ENCODE measurements around the gene FDPS. TPM values are rescaled to one million over a fixed set of nuclear protein-coding genes. Genes with fewer than 3 reads are reported as not detected.

Gene FDPS
- 120 TPM for polyA plus RNA-seq (2013)

GRCh38 chr1:155308493-155309422 lies at the start of gene FDPS:
TSS of gene FDPS (plus strand) at chr1:155308866. CDS start at chr1:155309790, 924 bp downstream.
- peak within 1 kb of the TSS; percentile 83 to 97 (median 93) for H3K4me3 ChIP-seq (ENCODE audit: control insufficient read depth in 1 of 7, extremely low read depth in 1 of 7, insufficient read depth in 4 of 7, low read depth in 2 of 7, low read length in 6 of 7)
- peaks cover 4 to 39% (median 21%) of the 10 kb centered on the region in 4 experiments for H3K4me1 ChIP-seq (ENCODE audit: control extremely low read depth in 1 of 4, control insufficient read depth in 4 of 4, insufficient read depth in 4 of 4, low read length in 3 of 4)
- peak; percentile 99 to 100 (median 100) for DNase-seq
- H3K36me3 ChIP-seq (ENCODE audit: control insufficient read depth in 4 of 4, insufficient read depth in 4 of 4, low read length in 3 of 4): peaks cover 4 to 27% (median 13%) of the 10 kb centered on the region in 4 experiments
- no peaks in the 10 kb centered on the region for H3K9me3 ChIP-seq (ENCODE audit: control extremely low read depth in 1 of 5, control insufficient read depth in 4 of 5, insufficient read depth in 2 of 5, low read depth in 1 of 5, low read length in 4 of 5)
- under 1% methylated on average over 34 of the region's 51 CpGs for WGBS (ENCODE audit: insufficient coverage)
- ChIA-PET CTCF (interaction anchor here (0.5 to 4.4 kb wide), 15 partner anchors 8 to 134 kb away, joined by 3 to 70 read pairs (median 4); partner anchors contain the start of gene SCAMP3), POLR2A (interaction anchor here (0.6 to 1.3 kb wide), 4 partner anchors 35 to 248 kb away, joined by 3 to 6 read pairs (median 3); partner anchors contain the start of gene CLK2)
- H3K27me3 ChIP-seq (replicated peaks in 2 of 5; ENCODE audit: control insufficient read depth in 4 of 5, insufficient read depth in 5 of 5, low read length in 4 of 5): no peaks in the 10 kb centered on the region
- H3K27ac ChIP-seq (ENCODE audit: insufficient read depth in 1 of 2, low read depth in 1 of 2, low read length in 2 of 2, poor library complexity in 1 of 2, severe bottlenecking in 2 of 2): peak within 1 kb of the TSS; percentile 75 to 95

GRCh38 chr1:155260276-155260675 lies 48.4 kb upstream of the FDPS start:
- Histone ChIP-seq H3K4me1 (ENCODE audit: control extremely low read depth in 1 of 4, control insufficient read depth in 4 of 4, insufficient read depth in 4 of 4, low read length in 3 of 4) (peaks cover 2 to 27% (median 23%) of the 10 kb centered on the region in 4 experiments), H3K27me3 (replicated peaks in 2 of 5; ENCODE audit: control insufficient read depth in 4 of 5, insufficient read depth in 5 of 5, low read length in 4 of 5) (no peaks in the 10 kb centered on the region), H3K36me3 (ENCODE audit: control insufficient read depth in 4 of 4, insufficient read depth in 4 of 4, low read length in 3 of 4) (peaks cover 3 to 64% (median 37%) of the 10 kb centered on the region in 4 experiments), H3K4me3 (ENCODE audit: control insufficient read depth in 1 of 7, extremely low read depth in 1 of 7, insufficient read depth in 4 of 7, low read depth in 2 of 7, low read length in 6 of 7) (no peak overlapping the region), H3K9me3 (ENCODE audit: control extremely low read depth in 1 of 5, control insufficient read depth in 4 of 5, insufficient read depth in 2 of 5, low read depth in 1 of 5, low read length in 4 of 5) (no peaks in the 10 kb centered on the region), H3K27ac (ENCODE audit: insufficient read depth in 1 of 2, low read depth in 1 of 2, low read length in 2 of 2, poor library complexity in 1 of 2, severe bottlenecking in 2 of 2) (no peak overlapping the region)
- ChIA-PET POLR2A (no interaction called here), CTCF (interaction anchor here (1.1 to 5.3 kb wide), 7 partner anchors 11 to 63 kb away, joined by 3 to 65 read pairs (median 5); partner anchors contain the start of gene FDPS)
- WGBS (ENCODE audit: insufficient coverage): 98% methylated on average over 3 of the region's 5 CpGs
- no peak for DNase-seq

GRCh38 chr1:155261493-155261851 lies 47.2 kb upstream of the FDPS start:
- peak overlapping the region; percentile 89 to 97 (median 97) for H3K4me3 ChIP-seq (ENCODE audit: control insufficient read depth in 1 of 7, extremely low read depth in 1 of 7, insufficient read depth in 4 of 7, low read depth in 2 of 7, low read length in 6 of 7)
- H3K27me3 ChIP-seq (replicated peaks in 2 of 5; ENCODE audit: control insufficient read depth in 4 of 5, insufficient read depth in 5 of 5, low read length in 4 of 5): no peaks in the 10 kb centered on the region
- H3K4me1 ChIP-seq (ENCODE audit: control extremely low read depth in 1 of 4, control insufficient read depth in 4 of 4, insufficient read depth in 4 of 4, low read length in 3 of 4): peaks cover 2 to 19% (median 15%) of the 10 kb centered on the region in 4 experiments
- no peaks in the 10 kb centered on the region for H3K9me3 ChIP-seq (ENCODE audit: control extremely low read depth in 1 of 5, control insufficient read depth in 4 of 5, insufficient read depth in 2 of 5, low read depth in 1 of 5, low read length in 4 of 5)
- ChIA-PET CTCF (interaction anchor here (1.5 to 5.3 kb wide), 5 partner anchors 10 to 61 kb away, joined by 3 to 65 read pairs (median 9); partner anchors contain the start of gene FDPS), POLR2A (interaction anchor here (1.0 kb wide), 1 partner anchor 11 kb away, joined by 5 read pairs; no protein-coding TSS in a partner anchor)
- peak in 1 of 3 donors; percentile 33 for DNase-seq
- peak overlapping the region; percentile 68 to 82 for H3K27ac ChIP-seq (ENCODE audit: insufficient read depth in 1 of 2, low read depth in 1 of 2, low read length in 2 of 2, poor library complexity in 1 of 2, severe bottlenecking in 2 of 2)
- H3K36me3 ChIP-seq (ENCODE audit: control insufficient read depth in 4 of 4, insufficient read depth in 4 of 4, low read length in 3 of 4): peaks cover 10 to 67% (median 44%) of the 10 kb centered on the region in 4 experiments
- 0% methylated on average over 6 of the region's 9 CpGs for WGBS (ENCODE audit: insufficient coverage)

- DNase-seq: peak; percentile 91 to 93 (median 91)
- ChIA-PET POLR2A (interaction anchor here (0.6 to 1.0 kb wide), 3 partner anchors 11 to 43 kb away, joined by 3 to 5 read pairs (median 5); partner anchors contain the start of gene CLK2), CTCF (interaction anchor here (1.6 to 5.3 kb wide), 4 partner anchors 9 to 60 kb away, joined by 6 to 65 read pairs (median 10); partner anchors contain the start of gene FDPS)
- Histone ChIP-seq H3K4me1 (ENCODE audit: control extremely low read depth in 1 of 4, control insufficient read depth in 4 of 4, insufficient read depth in 4 of 4, low read length in 3 of 4) (peaks cover 2 to 19% (median 15%) of the 10 kb centered on the region in 4 experiments), H3K4me3 (ENCODE audit: control insufficient read depth in 1 of 7, extremely low read depth in 1 of 7, insufficient read depth in 4 of 7, low read depth in 2 of 7, low read length in 6 of 7) (peak within 1 kb of the TSS; percentile 89 to 97 (median 97)), H3K27ac (ENCODE audit: insufficient read depth in 1 of 2, low read depth in 1 of 2, low read length in 2 of 2, poor library complexity in 1 of 2, severe bottlenecking in 2 of 2) (peak within 1 kb of the TSS; percentile 68 to 82), H3K36me3 (ENCODE audit: control insufficient read depth in 4 of 4, insufficient read depth in 4 of 4, low read length in 3 of 4) (peaks cover 13 to 66% (median 44%) of the 10 kb centered on the region in 4 experiments), H3K9me3 (ENCODE audit: control extremely low read depth in 1 of 5, control insufficient read depth in 4 of 5, insufficient read depth in 2 of 5, low read depth in 1 of 5, low read length in 4 of 5) (no peaks in the 10 kb centered on the region), H3K27me3 (replicated peaks in 2 of 5; ENCODE audit: control insufficient read depth in 4 of 5, insufficient read depth in 5 of 5, low read length in 4 of 5) (no peaks in the 10 kb centered on the region)
- under 1% methylated on average over 35 of the region's 47 CpGs for WGBS (ENCODE audit: insufficient coverage)
These were observed 46.6 kb upstream of the FDPS start, which contains the start of gene SCAMP3 for GRCh38 chr1:155261852-155262673. TSS of gene SCAMP3 (minus strand) at chr1:155262360. CDS start at chr1:155262151, 209 bp downstream.

GRCh38 chr1:155263067-155263466 lies 45.6 kb upstream of the FDPS start:
- no peak for DNase-seq
- Histone ChIP-seq H3K36me3 (ENCODE audit: control insufficient read depth in 4 of 4, insufficient read depth in 4 of 4, low read length in 3 of 4) (peaks cover 21 to 69% (median 50%) of the 10 kb centered on the region in 4 experiments), H3K9me3 (ENCODE audit: control extremely low read depth in 1 of 5, control insufficient read depth in 4 of 5, insufficient read depth in 2 of 5, low read depth in 1 of 5, low read length in 4 of 5) (no peaks in the 10 kb centered on the region), H3K4me1 (ENCODE audit: control extremely low read depth in 1 of 4, control insufficient read depth in 4 of 4, insufficient read depth in 4 of 4, low read length in 3 of 4) (peaks cover 2 to 19% (median 15%) of the 10 kb centered on the region in 4 experiments), H3K27me3 (replicated peaks in 2 of 5; ENCODE audit: control insufficient read depth in 4 of 5, insufficient read depth in 5 of 5, low read length in 4 of 5) (no peaks in the 10 kb centered on the region), H3K4me3 (ENCODE audit: control insufficient read depth in 1 of 7, extremely low read depth in 1 of 7, insufficient read depth in 4 of 7, low read depth in 2 of 7, low read length in 6 of 7) (no peak overlapping the region), H3K27ac (ENCODE audit: insufficient read depth in 1 of 2, low read depth in 1 of 2, low read length in 2 of 2, poor library complexity in 1 of 2, severe bottlenecking in 2 of 2) (peak overlapping the region in 1 of 2 experiments; percentile 82)
- 96% methylated on average over 9 of the region's 11 CpGs for WGBS (ENCODE audit: insufficient coverage)
- ChIA-PET CTCF (interaction anchor here (0.7 to 5.5 kb wide), 5 partner anchors 8 to 25 kb away, joined by 3 to 48 read pairs (median 6); partner anchors contain the start of gene CLK2), POLR2A (no interaction called here)

GRCh38 chr1:155266553-155266952 lies 42.1 kb upstream of the FDPS start:
- ChIA-PET CTCF (interaction anchor here (1.7 to 5.5 kb wide), 3 partner anchors 11 to 41 kb away, joined by 6 to 48 read pairs (median 8); partner anchors contain the start of genes ENTREP3 and FDPS), POLR2A (interaction anchor here (0.7 kb wide), 1 partner anchor 17 kb away, joined by 7 read pairs; no protein-coding TSS in a partner anchor)
- no peak for DNase-seq
- H3K4me1 ChIP-seq (ENCODE audit: control extremely low read depth in 1 of 4, control insufficient read depth in 4 of 4, insufficient read depth in 4 of 4, low read length in 3 of 4): peaks cover under 1 to 8% (median 4%) of the 10 kb centered on the region in 4 experiments
- no peak overlapping the region for H3K27ac ChIP-seq (ENCODE audit: insufficient read depth in 1 of 2, low read depth in 1 of 2, low read length in 2 of 2, poor library complexity in 1 of 2, severe bottlenecking in 2 of 2)
- H3K4me3 ChIP-seq (ENCODE audit: control insufficient read depth in 1 of 7, extremely low read depth in 1 of 7, insufficient read depth in 4 of 7, low read depth in 2 of 7, low read length in 6 of 7): no peak overlapping the region
- H3K9me3 ChIP-seq (ENCODE audit: control extremely low read depth in 1 of 5, control insufficient read depth in 4 of 5, insufficient read depth in 2 of 5, low read depth in 1 of 5, low read length in 4 of 5): no peaks in the 10 kb centered on the region
- WGBS (ENCODE audit: insufficient coverage): 92% methylated on average over 2 of the region's 6 CpGs
- H3K36me3 ChIP-seq (ENCODE audit: control insufficient read depth in 4 of 4, insufficient read depth in 4 of 4, low read length in 3 of 4): peaks cover 31 to 80% (median 61%) of the 10 kb centered on the region in 4 experiments
- no peaks in the 10 kb centered on the region for H3K27me3 ChIP-seq (replicated peaks in 2 of 5; ENCODE audit: control insufficient read depth in 4 of 5, insufficient read depth in 5 of 5, low read length in 4 of 5)
